NCI-H146 treated with DMSO at 0.1 percent for 48 hours (cell line): ENCODE results near the gene TRDMT1.

Source experiments
- DNase-seq: peaks from one replicate; lab custom pipeline; 2025; ENCODE audit not compliant: unreplicated experiment; lab: John Stamatoyannopoulos, UW

The TRDMT1 gene

GRCh38 chr10:17213646-17214349, 12.3 kb upstream of the TRDMT1 start:
- DNase-seq, result no peak

GRCh38 chr10:17212802-17213221, 11.3 kb upstream of the TRDMT1 start:
- no peak for DNase-seq

DNA sequence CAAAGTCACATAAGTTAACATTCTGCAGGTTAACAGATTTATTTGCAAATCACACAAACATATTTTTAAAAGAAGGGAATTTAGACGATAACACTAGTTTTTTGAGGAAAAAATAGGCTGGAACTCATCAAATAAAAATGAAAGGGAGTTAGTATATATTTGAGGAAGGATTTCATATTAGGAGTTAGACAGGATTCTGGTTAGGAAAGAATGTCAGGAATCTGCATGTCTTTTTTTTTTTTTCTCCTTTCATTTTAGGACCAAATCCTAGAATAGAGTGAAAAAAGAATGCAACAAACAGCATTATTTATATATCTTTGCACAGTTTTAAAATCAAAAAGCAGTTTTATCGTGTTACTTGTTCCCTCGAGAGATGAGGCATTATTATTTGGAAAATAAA, 8.9 kb upstream of the TRDMT1 start:
- DNase-seq, result no peak

DNA sequence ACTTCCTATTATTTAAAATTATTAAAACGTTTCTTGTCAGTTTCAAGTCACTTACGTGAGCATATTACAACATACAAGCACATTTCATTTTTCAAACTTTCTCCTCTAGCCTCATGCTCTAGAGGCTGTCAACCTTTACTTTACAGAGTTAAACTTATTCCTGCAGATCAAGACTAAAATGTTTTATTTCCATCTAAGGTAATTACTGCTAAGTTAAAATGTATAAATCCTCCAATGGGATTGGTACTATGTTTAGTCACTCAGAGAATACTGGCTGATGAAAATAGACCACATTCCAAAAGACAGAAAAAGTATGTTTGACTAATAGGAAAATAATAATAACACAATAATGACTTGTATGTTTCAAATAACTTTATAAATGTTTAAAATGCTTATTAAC, 8.4 kb upstream of the TRDMT1 start:
- no peak for DNase-seq

- DNase-seq, result no peak
These were observed 7.8 kb upstream of the TRDMT1 start for GRCh38 chr10:17209302-17209701.

GRCh38 chr10:17208476-17208875, 7.0 kb upstream of the TRDMT1 start:
- no peak for DNase-seq

GRCh38 chr10:17206210-17206709, 4.8 kb upstream of the TRDMT1 start:
- no peak for DNase-seq

- no peak for DNase-seq
These were observed 1.9 kb upstream of the TRDMT1 start for GRCh38 chr10:17203416-17203815.

- DNase-seq, result no peak
These were observed 1.5 kb upstream of the TRDMT1 start for GRCh38 chr10:17202999-17203398.

DNA sequence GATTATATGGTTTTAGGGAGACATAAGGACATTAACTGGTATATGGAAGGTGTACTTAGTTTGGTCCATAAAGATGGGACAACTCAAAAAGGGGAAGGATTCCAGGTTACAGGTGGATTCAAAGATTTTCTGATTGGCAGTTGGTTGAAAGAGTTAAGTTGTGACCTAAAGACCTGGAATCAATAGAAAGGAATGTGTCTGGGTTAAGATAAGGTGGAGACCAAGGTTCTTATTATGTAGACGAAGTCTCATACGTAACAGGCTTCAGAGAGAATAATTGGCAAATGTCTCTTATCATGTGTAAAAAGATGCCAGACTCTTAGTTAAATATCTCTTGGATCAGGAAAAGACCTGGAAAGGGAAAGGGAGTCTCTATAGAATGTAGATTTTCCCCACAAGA, 1.0 kb upstream of the TRDMT1 start:
- no peak for DNase-seq

DNA sequence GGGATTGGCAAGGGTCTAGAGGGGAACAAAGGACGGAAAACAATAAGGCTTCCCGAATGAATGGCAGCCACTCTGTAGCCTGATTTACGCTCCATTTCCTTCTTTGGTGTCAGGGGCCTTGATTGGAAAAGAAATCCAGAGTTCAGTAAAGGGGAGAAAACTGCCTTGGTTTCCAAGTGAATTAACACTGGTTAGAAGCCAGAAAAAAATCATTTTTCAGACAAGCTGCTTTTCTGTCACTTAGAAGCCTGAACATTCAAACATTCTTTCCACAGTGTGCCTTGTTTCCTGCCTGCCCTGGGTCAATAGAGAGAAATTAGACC, 283 bp upstream of the TRDMT1 start:
- no peak for DNase-seq

GRCh38 chr10:17200001-17200911, 1.2 kb downstream of the TRDMT1 start:
- DNase-seq, result no peak

- DNase-seq, result no peak
These were observed 2.1 kb downstream of the TRDMT1 start for GRCh38 chr10:17199351-17199804.

- no peak for DNase-seq
These were observed 4.9 kb downstream of the TRDMT1 start for GRCh38 chr10:17196573-17196972.

GRCh38 chr10:17196045-17196444, 5.4 kb downstream of the TRDMT1 start:
- no peak for DNase-seq

DNA sequence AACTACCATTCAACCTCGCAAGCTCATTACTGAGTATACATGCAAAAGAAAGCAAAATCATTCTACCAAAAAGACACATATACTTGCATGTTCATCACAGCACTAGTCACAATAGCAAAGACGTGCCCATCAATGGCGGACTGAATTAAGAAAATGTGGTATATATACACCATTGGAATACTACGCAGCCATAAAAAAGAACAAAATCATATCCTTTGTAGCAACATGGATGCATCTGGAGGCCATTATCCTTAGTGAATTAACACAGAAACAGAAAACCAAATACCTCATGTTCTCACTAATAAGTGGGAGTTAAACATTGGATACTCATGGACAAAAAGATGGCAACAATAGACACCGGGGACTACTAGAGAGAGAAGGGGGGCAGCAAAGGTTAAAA, 6.4 kb downstream of the TRDMT1 start:
- no peak for DNase-seq

DNA sequence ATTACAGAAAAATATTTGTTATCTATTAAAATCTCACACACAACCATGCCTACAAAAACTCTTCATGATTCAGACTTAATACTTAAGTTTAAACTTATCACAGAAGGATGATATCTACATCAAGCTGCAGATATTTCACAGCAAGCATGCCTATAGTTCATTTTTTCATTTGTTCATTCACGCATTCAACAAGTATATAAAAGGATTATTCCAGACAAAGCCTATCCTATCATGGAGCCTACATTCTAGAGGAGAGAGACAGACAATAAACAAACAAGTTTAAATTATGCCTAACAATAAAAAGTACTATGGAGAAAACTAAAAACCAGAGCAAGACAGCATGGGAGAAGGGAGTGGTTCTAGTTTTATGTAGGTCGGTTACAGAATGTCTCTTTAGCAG, 10.9 kb downstream of the TRDMT1 start:
- no peak for DNase-seq

GRCh38 chr10:17188644-17189172, 12.8 kb downstream of the TRDMT1 start:
- DNase-seq, result no peak

GRCh38 chr10:17185873-17186272, 15.6 kb downstream of the TRDMT1 start:
- DNase-seq, result no peak

DNA sequence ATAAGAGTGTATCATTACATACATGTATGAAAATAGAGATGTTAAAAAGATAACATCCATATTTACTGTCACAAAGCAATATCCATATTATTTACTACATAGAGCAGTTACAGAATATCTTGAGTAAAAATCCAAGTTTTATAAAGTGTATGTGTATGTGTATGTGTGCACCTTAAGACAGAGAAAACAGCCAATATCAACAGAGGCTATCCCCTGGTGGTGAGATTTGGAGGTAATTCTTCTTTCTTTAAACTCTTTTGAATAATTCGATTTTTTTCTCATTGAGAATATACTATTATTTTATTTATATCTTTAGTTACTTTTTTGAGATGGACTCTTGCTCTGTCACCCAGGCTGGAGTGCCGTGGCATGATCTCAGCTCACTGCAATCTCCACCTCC, 18.4 kb downstream of the TRDMT1 start:
- no peak for DNase-seq

- DNase-seq, result no peak
These were observed 19.7 kb downstream of the TRDMT1 start for GRCh38 chr10:17181751-17182150.

DNA sequence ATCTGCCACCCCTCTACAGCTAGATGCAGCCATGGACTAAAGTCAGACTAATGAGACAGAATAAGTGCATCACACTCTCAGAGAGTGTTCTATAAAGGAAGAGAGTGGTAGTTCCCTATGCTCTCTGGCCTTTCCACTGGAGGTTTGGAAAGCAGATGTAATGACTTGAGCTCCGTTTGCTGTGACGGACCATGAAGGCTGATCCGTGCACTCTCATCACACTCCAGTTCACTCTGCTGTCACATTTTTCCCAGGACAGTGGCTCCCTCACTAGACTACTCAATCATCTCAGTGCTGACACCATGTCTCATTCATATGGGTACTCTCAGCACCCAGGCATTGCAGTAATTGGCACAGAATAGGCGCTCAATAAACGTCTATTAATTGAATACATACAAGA, 20.4 kb downstream of the TRDMT1 start:
- no peak for DNase-seq
